ENCODE measurements around the gene MEIS3.

Gene MEIS3

DNA sequence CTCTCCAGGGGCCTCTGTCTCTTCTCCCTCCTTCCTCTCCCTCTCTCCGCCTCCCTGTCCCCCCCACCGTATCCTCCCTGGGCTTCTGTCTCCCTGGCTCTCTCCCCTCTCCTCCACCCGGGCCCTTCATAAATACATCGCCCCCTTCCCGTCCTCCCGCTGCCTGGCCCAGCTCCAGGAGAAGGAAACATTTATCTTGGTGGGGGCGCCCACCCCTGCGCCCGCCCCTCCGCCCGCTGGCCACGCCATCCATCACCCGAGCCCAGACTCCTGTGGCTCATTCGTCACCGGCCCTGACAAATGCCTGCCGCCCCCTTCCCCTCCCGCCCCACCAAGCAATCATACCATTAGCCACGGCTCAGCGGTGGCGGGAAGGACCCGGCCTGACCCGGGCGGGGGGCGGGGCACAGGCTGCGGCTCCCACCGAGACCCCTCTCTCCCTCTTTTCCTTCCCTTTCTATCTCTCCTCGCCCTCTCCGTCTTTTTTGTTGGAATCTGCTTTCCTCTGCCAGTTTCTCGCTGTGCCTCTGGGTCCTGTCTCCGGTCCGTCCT is 2.6 kb upstream of the MEIS3 start (continued):
- TF ChIP-seq ZBTB8A (tag by site-specific recombination; IDR thresholded peaks at IDR 0.05): peak; percentile 43; the same call in 1 of the 2 replicates
- no peak for TF ChIP-seq HOXD13 (CRISPR knock-in tag; IDR thresholded peaks at IDR 0.05; ENCODE audit: borderline replicate concordance)
- TF ChIP-seq ZBTB20 (tag by site-specific recombination; IDR thresholded peaks at IDR 0.05): 0 out of 2 replicates have a peak, but pooled peaks have one; percentile 40
- TF ChIP-seq IKZF3 (tag by site-specific recombination; IDR thresholded peaks at IDR 0.05): peak; percentile 70
- TF ChIP-seq, protein P1, sequence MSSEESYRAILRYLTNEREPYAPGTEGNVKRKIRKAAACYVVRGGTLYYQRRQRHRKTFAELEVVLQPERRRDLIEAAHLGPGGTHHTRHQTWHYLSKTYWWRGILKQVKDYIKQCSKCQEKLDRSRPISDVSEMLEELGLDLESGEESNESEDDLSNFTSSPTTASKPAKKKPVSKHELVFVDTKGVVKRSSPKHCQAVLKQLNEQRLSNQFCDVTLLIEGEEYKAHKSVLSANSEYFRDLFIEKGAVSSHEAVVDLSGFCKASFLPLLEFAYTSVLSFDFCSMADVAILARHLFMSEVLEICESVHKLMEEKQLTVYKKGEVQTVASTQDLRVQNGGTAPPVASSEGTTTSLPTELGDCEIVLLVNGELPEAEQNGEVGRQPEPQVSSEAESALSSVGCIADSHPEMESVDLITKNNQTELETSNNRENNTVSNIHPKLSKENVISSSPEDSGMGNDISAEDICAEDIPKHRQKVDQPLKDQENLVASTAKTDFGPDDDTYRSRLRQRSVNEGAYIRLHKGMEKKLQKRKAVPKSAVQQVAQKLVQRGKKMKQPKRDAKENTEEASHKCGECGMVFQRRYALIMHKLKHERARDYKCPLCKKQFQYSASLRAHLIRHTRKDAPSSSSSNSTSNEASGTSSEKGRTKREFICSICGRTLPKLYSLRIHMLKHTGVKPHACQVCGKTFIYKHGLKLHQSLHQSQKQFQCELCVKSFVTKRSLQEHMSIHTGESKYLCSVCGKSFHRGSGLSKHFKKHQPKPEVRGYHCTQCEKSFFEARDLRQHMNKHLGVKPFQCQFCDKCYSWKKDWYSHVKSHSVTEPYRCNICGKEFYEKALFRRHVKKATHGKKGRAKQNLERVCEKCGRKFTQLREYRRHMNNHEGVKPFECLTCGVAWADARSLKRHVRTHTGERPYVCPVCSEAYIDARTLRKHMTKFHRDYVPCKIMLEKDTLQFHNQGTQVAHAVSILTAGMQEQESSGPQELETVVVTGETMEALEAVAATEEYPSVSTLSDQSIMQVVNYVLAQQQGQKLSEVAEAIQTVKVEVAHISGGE (tag by site-specific recombination; conservative IDR thresholded peaks at IDR 0.05; ENCODE audit: low read depth): no peak
- TF ChIP-seq, protein P2, sequence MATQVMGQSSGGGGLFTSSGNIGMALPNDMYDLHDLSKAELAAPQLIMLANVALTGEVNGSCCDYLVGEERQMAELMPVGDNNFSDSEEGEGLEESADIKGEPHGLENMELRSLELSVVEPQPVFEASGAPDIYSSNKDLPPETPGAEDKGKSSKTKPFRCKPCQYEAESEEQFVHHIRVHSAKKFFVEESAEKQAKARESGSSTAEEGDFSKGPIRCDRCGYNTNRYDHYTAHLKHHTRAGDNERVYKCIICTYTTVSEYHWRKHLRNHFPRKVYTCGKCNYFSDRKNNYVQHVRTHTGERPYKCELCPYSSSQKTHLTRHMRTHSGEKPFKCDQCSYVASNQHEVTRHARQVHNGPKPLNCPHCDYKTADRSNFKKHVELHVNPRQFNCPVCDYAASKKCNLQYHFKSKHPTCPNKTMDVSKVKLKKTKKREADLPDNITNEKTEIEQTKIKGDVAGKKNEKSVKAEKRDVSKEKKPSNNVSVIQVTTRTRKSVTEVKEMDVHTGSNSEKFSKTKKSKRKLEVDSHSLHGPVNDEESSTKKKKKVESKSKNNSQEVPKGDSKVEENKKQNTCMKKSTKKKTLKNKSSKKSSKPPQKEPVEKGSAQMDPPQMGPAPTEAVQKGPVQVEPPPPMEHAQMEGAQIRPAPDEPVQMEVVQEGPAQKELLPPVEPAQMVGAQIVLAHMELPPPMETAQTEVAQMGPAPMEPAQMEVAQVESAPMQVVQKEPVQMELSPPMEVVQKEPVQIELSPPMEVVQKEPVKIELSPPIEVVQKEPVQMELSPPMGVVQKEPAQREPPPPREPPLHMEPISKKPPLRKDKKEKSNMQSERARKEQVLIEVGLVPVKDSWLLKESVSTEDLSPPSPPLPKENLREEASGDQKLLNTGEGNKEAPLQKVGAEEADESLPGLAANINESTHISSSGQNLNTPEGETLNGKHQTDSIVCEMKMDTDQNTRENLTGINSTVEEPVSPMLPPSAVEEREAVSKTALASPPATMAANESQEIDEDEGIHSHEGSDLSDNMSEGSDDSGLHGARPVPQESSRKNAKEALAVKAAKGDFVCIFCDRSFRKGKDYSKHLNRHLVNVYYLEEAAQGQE (tag by site-specific recombination; IDR thresholded peaks at IDR 0.05): no peak
- no peak for TF ChIP-seq MYNN (tag by site-specific recombination; IDR thresholded peaks at IDR 0.05; ENCODE audit: borderline replicate concordance)
- TF ChIP-seq, protein P3, sequence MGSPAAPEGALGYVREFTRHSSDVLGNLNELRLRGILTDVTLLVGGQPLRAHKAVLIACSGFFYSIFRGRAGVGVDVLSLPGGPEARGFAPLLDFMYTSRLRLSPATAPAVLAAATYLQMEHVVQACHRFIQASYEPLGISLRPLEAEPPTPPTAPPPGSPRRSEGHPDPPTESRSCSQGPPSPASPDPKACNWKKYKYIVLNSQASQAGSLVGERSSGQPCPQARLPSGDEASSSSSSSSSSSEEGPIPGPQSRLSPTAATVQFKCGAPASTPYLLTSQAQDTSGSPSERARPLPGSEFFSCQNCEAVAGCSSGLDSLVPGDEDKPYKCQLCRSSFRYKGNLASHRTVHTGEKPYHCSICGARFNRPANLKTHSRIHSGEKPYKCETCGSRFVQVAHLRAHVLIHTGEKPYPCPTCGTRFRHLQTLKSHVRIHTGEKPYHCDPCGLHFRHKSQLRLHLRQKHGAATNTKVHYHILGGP (tag by site-specific recombination; IDR thresholded peaks at IDR 0.05): no peak
- TF ChIP-seq, protein P4, sequence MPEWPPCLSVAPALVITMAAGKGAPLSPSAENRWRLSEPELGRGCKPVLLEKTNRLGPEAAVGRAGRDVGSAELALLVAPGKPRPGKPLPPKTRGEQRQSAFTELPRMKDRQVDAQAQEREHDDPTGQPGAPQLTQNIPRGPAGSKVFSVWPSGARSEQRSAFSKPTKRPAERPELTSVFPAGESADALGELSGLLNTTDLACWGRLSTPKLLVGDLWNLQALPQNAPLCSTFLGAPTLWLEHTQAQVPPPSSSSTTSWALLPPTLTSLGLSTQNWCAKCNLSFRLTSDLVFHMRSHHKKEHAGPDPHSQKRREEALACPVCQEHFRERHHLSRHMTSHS (tag by site-specific recombination; IDR thresholded peaks at IDR 0.05): no peak
- no peak for TF ChIP-seq ZNF600 (tag by site-specific recombination; IDR thresholded peaks at IDR 0.05)
- TF ChIP-seq ZNF404 (tag by site-specific recombination; IDR thresholded peaks at IDR 0.05): no peak
- TF ChIP-seq ZNF184 (tag by site-specific recombination; IDR thresholded peaks at IDR 0.05): no peak
- peak; percentile 86 for TF ChIP-seq KLF1 (tag by site-specific recombination; IDR thresholded peaks at IDR 0.05)
- peak; percentile 68 for TF ChIP-seq GLIS2 (tag by site-specific recombination; IDR thresholded peaks at IDR 0.05)
- TF ChIP-seq SCRT2 (tag by site-specific recombination; IDR thresholded peaks at IDR 0.05): no peak
- TF ChIP-seq, protein P5, sequence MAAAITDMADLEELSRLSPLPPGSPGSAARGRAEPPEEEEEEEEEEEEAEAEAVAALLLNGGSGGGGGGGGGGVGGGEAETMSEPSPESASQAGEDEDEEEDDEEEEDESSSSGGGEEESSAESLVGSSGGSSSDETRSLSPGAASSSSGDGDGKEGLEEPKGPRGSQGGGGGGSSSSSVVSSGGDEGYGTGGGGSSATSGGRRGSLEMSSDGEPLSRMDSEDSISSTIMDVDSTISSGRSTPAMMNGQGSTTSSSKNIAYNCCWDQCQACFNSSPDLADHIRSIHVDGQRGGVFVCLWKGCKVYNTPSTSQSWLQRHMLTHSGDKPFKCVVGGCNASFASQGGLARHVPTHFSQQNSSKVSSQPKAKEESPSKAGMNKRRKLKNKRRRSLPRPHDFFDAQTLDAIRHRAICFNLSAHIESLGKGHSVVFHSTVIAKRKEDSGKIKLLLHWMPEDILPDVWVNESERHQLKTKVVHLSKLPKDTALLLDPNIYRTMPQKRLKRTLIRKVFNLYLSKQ (tag by site-specific recombination; IDR thresholded peaks at IDR 0.05; ENCODE audit: borderline replicate concordance): no peak
- no peak for TF ChIP-seq ZNF501 (tag by site-specific recombination; IDR thresholded peaks at IDR 0.05)
- no peak for TF ChIP-seq ZNF658 (tag by site-specific recombination; IDR thresholded peaks at IDR 0.05)
- peak; percentile 96 for TF ChIP-seq ZFHX2 (tag by site-specific recombination; conservative IDR thresholded peaks at IDR 0.05)
- peak; percentile 58 for TF ChIP-seq ZNF341 (tag by site-specific recombination; IDR thresholded peaks at IDR 0.05; ENCODE audit: low read depth)
- TF ChIP-seq SP7 (tag by site-specific recombination; IDR thresholded peaks at IDR 0.05): peak; percentile 80
- peak; percentile 9; the same call in 1 of the 2 replicates for TF ChIP-seq ZBTB17 (tag by site-specific recombination; IDR thresholded peaks at IDR 0.05)
- no peak for TF ChIP-seq YY1 (tag by site-specific recombination; IDR thresholded peaks at IDR 0.05)
- TF ChIP-seq, protein P6, sequence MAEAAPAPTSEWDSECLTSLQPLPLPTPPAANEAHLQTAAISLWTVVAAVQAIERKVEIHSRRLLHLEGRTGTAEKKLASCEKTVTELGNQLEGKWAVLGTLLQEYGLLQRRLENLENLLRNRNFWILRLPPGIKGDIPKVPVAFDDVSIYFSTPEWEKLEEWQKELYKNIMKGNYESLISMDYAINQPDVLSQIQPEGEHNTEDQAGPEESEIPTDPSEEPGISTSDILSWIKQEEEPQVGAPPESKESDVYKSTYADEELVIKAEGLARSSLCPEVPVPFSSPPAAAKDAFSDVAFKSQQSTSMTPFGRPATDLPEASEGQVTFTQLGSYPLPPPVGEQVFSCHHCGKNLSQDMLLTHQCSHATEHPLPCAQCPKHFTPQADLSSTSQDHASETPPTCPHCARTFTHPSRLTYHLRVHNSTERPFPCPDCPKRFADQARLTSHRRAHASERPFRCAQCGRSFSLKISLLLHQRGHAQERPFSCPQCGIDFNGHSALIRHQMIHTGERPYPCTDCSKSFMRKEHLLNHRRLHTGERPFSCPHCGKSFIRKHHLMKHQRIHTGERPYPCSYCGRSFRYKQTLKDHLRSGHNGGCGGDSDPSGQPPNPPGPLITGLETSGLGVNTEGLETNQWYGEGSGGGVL (tag by site-specific recombination; IDR thresholded peaks at IDR 0.05): peak; percentile 98
- no peak for TF ChIP-seq ZNF843 (tag by site-specific recombination; IDR thresholded peaks at IDR 0.05)
- no peak for TF ChIP-seq ZNF302 (tag by site-specific recombination; IDR thresholded peaks at IDR 0.05; ENCODE audit: low read depth)
- TF ChIP-seq ZNF558 (tag by site-specific recombination; IDR thresholded peaks at IDR 0.05): no peak
- TF ChIP-seq GLIS1 (tag by site-specific recombination; IDR thresholded peaks at IDR 0.05): peak; percentile 94
- TF ChIP-seq ZNF610 (tag by site-specific recombination; IDR thresholded peaks at IDR 0.05; ENCODE audit: borderline replicate concordance): no peak

All from HEK293 (cell line).